ENCODE data around the gene ALDOB.

The ALDOB gene

DNA sequence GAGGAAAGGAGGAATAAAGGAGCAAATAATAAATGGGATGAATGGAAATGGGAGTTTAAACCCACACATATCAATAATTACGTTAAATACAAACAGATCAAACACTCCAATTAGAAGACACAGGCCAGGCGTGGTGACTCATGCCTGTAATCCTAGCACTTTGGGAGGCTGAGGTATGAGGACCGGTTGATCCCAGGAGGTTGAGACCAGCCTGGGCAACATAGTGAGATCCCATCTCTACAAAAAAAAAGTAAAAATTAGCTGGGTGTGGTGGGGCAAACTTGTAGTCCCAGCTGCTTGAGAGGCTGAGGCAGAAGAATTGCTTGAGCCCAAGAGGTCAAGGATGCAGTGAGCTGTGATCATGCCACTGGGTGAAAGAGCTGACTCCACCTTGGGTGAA, 54.5 kb downstream of the ALDOB start:
- DNase-seq, result no peak

DNA sequence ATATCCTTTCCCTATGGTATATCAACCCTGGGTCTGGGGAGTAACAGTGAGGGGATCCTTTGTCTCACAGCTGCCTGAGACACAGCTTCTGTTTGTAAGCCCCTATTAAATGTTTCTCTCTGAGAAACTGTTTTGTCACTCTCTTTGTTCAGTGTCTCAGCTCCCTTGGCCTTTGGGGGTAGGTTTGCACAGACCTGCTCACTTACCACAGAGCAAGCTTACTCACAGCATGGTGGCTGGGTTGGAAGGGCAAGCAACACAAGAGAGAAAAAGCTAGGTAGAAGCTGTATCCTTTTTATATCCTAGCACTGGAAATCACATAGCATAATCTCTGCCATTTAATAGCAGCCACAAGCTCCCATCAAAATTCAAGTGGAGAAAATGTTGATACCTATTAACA, 55.3 kb downstream of the ALDOB start:
- DNase-seq, result no peak

DNA sequence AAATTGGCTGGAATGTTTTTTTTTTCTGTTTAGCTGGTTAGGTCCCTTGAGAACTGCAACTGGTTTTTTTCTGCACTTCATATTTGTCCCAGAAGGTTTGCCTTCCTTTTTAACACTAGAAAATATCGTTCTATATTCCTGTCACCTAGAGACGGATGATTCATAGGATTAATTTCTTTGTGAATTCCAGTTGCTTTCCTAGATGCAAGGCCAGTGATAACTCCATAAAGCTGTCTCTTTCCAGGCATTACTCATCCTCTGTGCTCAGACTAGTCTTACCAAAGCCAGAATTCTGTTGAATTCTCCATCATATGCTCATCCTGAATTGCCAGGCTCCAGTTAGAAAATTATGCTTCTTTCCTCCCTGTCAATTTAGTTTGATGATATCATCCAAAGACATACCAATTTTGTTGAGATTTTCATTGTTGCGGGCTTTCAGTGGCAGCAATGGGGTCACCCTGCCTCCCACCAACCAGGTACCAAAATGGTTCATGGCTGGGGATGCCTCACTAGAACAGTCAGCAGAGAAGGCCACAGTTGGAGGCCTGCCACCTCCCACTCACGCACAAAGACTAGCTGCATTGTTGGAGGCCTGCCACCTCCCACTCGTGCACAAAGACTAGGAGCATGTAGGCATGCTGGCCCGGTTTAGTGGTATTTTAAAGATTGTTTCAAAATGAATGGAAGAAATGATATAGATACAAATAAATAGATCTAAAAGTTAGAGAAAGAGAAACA, 59.3 kb downstream of the ALDOB start:
- DNase-seq, result no peak

DNA sequence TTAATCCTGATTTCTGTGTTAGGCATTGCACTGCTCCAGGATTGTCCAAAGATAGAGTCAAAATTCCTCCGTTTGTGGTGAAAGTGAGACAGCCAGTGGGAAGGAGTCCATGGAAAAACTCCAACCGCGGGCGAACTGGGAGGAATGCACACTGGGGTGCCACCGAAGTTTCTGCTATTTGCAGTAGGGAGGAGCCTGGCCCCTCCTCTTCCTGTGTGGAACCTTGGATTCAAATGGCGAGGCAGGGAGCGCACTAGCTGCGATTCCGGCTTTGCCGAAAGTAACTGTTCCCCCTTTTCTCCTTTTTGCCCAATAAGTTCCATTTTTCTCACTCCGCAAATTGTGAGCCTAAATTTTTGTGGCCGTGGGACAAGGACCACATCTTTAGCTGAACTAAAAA, 60.0 kb downstream of the ALDOB start:
- no peak for DNase-seq

DNA sequence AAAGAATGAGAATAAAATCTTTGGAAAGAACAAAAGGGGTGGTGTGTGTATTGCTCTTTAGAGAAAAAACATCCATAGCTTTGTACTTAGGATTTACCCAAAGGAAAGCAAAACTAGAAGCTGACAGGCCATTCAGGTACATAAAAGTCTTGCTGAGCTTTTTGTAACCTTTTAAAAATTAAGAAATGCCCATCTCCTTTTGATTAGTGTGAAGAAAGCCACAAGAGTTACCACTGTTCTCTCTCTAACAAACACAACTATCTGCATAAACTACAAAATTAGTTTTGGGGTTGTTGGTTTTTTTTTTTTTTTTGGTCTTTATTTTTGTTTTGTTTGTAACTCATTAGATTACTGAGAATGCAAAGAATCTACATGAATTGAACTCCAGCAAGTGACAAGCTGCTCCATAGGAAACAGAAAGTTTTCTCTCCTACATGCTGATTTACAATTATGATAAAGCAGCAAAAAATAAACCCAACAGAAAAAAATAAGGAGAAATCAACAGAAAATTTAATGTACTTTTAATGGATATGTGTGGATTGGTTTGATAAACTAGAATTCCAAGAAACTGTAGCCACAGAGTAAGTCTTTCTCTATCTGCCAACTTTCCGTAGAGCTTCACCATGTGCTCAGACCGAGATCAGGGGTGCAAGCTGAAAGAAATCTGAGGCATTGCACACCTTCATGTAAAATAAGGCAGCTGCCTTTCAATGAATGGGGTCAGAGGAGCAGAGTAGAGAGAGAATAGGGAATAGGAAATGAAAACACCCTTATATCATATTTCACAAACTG, 63.1 kb downstream of the ALDOB start:
- no peak for DNase-seq

DNA sequence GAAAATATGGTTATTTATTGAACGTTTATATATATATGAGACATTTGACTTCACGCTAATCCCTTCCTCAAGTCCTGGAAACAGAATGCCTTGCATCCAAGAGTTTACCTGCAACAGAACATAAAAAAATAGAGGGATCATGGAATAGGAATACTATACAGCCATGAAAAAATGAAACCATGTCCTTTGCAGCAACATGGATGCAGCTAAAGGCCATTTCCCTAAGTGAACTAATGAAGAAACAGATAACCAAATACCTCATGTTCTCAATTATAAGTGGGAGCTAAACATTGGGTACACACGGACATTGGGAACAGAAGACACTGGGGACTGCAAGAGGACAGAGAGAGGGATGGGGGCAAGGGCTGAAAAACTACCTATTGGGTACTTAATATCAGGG, 63.8 kb downstream of the ALDOB start:
- no peak for DNase-seq

Data from GDM1 (cell line).